RWPE2 (cell line): ENCODE measurements around the gene UQCC2.

ENCODE experiments used
- ATAC-seq: fragments of 200-7000 bp; cut with Tn5 transposase; 3 replicates; pipeline ENCODE4 v1.9.1; 2021; ENCODE audit warnings: low read depth
- DNase-seq: peaks from one replicate; pipeline ENCODE4 v3.0.0-alpha.2; 2020; ENCODE audit warnings: low spot score
- H3K27ac ChIP-seq: fragments of 450-650 bp; 2 replicates; pipeline ENCODE4 v1.5.1; 2017; ENCODE audit warnings: mild to moderate bottlenecking; ENCODE audit not compliant: poor library complexity, severe bottlenecking
- H3K27me3 ChIP-seq: fragments of 250-450 bp; sonication (Bioruptor Pico); 2 replicates; pipeline ENCODE4 v1.5.1; 2021; ENCODE audit warnings: mild to moderate bottlenecking, moderate library complexity; ENCODE audit not compliant: insufficient read depth, poor library complexity, severe bottlenecking
- H3K36me3 ChIP-seq: fragments of 250-450 bp; sonication (Bioruptor Pico); 2 replicates; pipeline ENCODE4 v1.5.1; 2020; ENCODE audit warnings: low read depth, mild to moderate bottlenecking, moderate library complexity
- H3K4me1 ChIP-seq: fragments of 250-450 bp; sonication (Bioruptor Pico); 2 replicates; pipeline ENCODE4 v1.5.1; 2021; ENCODE audit warnings: mild to moderate bottlenecking, moderate library complexity; ENCODE audit not compliant: insufficient read depth, poor library complexity, severe bottlenecking
- H3K4me3 ChIP-seq: fragments of 250-450 bp; sonication (Bioruptor Pico); 2 replicates; pipeline ENCODE4 v1.5.1; 2021; ENCODE audit warnings: mild to moderate bottlenecking, moderate library complexity; ENCODE audit not compliant: severe bottlenecking
- H3K9me3 ChIP-seq: fragments of 250-450 bp; sonication (Bioruptor Pico); 2 replicates; pipeline ENCODE4 v1.5.1; 2021; ENCODE audit warnings: mild to moderate bottlenecking, moderate library complexity; ENCODE audit not compliant: severe bottlenecking
- TF ChIP-seq, protein P1 (sequence below): fragments of 450-650 bp; IDR thresholded peaks from one replicate; pipeline ENCODE4 v1.5.1; 2017; ENCODE audit warnings: mild to moderate bottlenecking, moderate library complexity; ENCODE audit not compliant: poor library complexity, severe bottlenecking

Gene UQCC2

DNA sequence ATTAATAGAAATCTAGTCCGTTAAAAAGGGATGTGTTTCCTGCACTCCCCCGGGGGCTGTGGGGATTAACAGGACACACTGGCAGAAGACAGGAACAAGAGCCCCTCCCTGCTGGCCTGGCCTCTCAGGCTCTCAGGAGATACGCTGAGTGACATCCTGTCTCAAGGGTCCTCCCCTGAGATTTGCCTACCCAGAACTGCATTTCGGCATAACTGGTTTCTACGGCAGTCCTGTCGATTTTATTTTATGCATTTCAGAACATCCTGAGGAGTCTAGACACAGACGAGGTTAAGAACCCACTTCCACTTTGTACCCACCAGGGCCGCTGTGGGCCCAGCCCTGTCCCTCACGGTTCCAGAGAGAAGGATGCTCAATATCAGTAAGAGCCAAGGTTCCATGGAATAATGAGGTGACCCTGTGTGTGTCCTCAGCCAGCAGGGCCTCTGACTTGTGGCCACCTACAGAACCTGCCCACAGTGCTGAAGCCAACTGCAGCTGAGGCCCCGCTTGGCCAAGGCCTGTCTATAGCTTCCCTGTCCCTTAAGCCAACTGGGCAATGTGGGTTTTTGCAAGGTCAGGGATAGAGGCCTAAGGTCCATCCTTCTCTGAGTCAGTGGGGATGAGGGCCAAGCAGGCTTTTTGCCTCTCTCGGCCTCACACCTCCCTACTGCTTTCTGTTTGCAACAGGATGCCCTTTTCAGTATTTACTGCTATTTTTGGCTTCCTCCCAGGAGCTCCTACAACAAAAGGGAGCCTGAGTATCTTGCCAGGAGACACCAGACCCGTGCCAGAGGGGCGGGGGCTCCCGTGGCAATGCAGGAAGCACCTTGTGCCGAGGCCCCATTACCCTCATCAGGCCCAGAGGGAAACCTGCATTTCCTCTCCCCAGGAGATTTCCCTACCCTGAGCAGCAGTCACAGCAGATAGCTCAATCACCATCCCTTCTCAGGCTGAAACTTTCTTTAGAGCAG is 14.7 kb downstream of the UQCC2 start:
- H3K4me1 ChIP-seq, result peaks cover 35% of the 10 kb centered on the region
- no peak overlapping the region for H3K4me3 ChIP-seq

DNA sequence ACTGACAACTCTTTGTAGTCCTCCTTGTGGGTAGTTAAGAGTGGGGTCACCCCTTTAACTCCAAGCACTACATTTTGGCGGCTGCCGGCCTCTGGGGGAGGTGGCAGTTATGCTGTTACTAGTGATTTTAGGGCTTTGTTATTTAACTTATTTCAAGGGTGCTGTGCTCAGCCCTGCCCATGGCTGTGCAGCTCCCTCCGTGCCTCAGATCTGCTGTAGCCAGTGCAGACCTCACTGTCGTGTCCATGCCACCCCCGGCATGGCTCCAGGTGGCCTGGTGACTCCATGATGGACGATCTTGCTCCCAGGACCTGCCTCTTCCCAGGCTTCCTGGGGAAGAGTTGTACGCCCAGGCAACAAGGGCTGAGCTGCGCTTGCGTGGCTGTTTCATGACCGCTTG is 15.4 kb downstream of the UQCC2 start:
- no peaks in the 10 kb centered on the region for H3K27me3 ChIP-seq
- TF ChIP-seq, protein P1, sequence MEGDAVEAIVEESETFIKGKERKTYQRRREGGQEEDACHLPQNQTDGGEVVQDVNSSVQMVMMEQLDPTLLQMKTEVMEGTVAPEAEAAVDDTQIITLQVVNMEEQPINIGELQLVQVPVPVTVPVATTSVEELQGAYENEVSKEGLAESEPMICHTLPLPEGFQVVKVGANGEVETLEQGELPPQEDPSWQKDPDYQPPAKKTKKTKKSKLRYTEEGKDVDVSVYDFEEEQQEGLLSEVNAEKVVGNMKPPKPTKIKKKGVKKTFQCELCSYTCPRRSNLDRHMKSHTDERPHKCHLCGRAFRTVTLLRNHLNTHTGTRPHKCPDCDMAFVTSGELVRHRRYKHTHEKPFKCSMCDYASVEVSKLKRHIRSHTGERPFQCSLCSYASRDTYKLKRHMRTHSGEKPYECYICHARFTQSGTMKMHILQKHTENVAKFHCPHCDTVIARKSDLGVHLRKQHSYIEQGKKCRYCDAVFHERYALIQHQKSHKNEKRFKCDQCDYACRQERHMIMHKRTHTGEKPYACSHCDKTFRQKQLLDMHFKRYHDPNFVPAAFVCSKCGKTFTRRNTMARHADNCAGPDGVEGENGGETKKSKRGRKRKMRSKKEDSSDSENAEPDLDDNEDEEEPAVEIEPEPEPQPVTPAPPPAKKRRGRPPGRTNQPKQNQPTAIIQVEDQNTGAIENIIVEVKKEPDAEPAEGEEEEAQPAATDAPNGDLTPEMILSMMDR, result no peak
- no peaks in the 10 kb centered on the region for H3K9me3 ChIP-seq
- no peak overlapping the region for H3K4me3 ChIP-seq
- no peak for ATAC-seq
- peak overlapping the region; percentile 60 for H3K27ac ChIP-seq
- H3K4me1 ChIP-seq, result peaks cover 39% of the 10 kb centered on the region
- DNase-seq, result no peak
- peaks cover 98% of the 10 kb centered on the region for H3K36me3 ChIP-seq

More for the DNA sequence above, 14.7 kb downstream of the UQCC2 start:
- TF ChIP-seq, protein P1, result no peak
- peak; percentile 48 for ATAC-seq
- H3K9me3 ChIP-seq, result no peaks in the 10 kb centered on the region
- peak overlapping the region; percentile 60 for H3K27ac ChIP-seq
- DNase-seq, result peak; percentile 67
- peaks cover 97% of the 10 kb centered on the region for H3K36me3 ChIP-seq
- no peaks in the 10 kb centered on the region for H3K27me3 ChIP-seq

GRCh38 chr6:33695451-33695887 is 16.0 kb downstream of the UQCC2 start:
- peak; percentile 65 for DNase-seq
- 0 out of 3 replicates have a peak, but pooled peaks have one; percentile 11 for ATAC-seq
- H3K36me3 ChIP-seq, result peaks cover 98% of the 10 kb centered on the region
- peak overlapping the region; percentile 60 for H3K27ac ChIP-seq
- peaks cover 39% of the 10 kb centered on the region for H3K4me1 ChIP-seq
- no peak overlapping the region for H3K4me3 ChIP-seq
- TF ChIP-seq, protein P1, result no peak
- H3K27me3 ChIP-seq, result no peaks in the 10 kb centered on the region
- no peaks in the 10 kb centered on the region for H3K9me3 ChIP-seq

DNA sequence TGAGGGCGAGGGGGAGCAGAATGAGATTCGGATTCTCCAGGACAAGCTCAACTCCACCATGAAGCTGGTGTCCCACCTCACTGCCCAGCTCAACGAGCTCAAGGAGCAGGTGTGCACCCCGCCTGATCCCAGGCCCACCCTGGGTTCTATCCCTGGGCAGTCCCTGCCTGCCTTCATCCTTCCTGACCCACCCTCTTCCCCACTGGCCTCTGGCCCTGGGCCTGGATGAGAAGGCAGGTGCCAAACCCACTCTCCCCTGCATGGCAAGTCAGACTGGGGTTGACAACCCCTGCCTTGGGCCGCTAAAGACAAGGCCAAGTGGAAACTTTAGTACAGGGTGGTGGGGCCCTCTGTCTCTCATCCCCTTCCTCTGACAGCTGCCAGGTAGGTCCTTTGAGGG is 16.5 kb downstream of the UQCC2 start:
- Histone ChIP-seq H3K27me3 (no peaks in the 10 kb centered on the region), H3K4me1 (peaks cover 39% of the 10 kb centered on the region), H3K36me3 (peaks cover 98% of the 10 kb centered on the region), H3K4me3 (no peak overlapping the region), H3K9me3 (no peaks in the 10 kb centered on the region), H3K27ac (peak overlapping the region; percentile 60)
- TF ChIP-seq, protein P1, result no peak
- ATAC-seq (0 out of 3 replicates have a peak, but pooled peaks have one; percentile 2), DNase-seq (peak; percentile 43)
